ENCODE measurements around the gene H3-3A.

Gene H3-3A

DNA sequence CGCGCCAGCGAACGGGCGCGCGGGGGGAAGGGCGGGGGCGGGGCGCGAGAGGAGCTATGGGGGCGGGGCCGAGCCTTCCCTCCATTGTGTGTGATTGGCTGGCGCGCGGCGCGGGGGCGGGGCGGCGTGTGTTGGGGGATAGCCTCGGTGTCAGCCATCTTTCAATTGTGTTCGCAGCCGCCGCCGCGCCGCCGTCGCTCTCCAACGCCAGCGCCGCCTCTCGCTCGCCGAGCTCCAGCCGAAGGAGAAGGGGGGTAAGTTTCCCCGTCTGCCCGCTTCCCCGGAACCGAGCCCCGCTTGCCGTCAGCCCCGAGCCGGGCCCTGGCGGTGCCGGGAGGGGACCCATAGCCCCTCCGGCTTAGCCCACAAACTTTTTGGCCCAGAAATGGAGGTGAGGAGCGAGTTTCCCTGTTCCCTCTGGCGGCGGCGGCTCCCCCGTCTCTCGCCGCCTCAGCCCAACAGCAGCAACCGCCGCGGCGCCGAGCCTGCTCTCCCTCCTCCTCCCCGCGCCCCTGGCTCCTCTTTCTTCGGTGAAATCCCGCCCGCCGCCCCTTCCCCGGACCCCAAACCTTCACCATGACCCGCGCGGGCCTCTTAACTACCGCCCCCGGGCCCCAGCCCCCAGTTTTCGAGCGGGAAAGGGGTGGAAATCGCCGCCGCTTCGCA is at the start of gene H3-3A:
Gene H3-3A (plus strand): TSS at position 159 of the 666 bp plus-strand sequence. CDS start 1,636 bp downstream, outside the sequence.
- peak; percentile 87 for DNase-seq

DNA sequence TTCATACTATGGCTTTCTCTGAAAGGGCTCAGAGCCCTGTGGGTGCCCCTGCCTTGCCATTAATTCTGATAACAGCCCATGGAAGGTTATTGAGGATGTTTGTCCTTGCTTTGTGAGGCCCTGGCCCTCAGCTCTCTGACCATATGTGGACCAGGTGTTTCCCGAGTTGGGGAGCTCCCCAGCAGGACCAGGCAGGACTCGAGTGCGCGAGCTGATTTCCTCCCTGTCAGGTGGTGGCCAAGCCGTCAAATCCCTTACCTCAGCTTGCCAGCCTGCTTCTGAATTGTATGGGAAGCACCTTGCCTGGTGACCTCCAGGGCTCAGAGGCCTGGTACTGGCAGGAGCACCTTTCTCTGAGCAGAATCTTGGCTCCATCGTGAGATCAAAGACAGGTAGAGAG is 45.4 kb upstream of the H3-3A start:
- no peak for DNase-seq

DNA sequence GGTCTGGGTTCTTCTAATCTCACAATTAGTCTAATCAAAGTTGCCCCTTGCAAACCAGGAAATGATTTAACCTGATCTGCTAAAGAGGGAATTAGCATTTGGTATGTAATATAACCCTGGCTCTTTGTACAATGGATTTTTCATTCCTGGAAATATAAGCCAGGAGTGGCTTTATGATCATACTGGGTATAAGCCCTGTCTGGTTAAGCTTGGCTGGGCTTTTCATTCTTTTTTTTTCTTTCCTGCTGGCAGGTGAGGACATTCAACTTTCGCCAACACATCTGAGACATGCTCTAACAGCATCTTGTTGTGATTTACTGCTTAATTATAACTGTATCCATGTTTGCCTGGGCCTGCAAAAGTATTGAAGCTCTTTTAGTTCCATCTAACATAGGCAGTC is 42.9 kb upstream of the H3-3A start:
- DNase-seq = peak; percentile 56

DNA sequence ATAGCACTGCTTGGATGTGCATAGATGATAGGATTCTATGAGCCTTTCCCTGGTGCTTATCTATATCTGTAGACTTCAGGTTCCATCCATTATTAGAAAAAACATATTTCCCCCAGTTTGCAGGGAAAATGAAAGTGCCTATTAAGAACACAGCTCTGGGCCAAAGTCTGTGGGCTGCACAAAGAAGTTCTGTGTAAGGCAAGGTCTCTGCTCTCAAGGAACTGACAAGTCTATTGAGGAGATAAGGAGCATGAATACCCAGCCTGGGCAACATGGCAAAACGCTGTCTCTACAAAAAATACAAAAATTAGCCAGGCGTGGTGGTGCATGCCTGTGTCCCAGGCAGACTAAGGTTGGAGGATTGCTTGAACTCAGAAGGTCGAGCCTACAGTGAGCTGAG is 41.1 kb upstream of the H3-3A start:
- DNase-seq = no peak

DNA sequence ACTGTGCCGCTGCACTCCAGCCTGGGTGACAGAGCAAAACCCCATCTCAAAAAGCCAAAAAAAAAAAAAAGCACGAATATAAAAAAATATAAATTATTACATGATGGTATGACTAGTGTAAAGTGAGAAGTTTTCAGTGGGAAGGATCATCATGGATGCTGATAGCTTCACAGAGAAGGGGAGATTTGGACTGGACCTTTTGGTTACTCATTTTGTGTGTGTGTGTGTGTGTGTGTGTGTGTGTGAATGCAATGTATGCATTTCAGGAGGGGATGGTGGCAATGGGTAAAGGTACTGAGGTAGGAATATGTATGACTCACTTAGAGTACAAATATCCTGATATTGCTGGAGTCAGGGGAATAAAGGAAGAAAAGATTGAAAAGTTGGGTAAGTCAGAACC is 40.7 kb upstream of the H3-3A start:
- DNase-seq = no peak

DNA sequence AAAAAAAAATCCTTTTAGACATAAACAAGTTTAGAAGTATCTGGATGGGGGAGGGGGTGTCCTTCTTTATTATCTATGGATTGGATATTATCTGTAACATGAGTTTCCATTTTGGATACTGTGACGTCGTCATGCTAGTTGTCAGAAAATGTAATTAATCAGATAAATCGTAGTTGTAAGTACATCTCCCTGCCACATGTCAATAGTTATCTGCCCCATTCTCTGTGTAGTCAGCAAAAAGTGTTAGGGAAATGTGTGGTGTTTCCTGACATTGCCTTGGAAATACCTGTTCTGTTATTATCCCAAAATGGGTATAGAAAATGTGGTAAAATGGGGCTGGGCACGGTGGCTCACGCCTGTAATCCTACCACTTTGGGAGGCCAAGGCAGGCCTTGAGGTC is 38.8 kb upstream of the H3-3A start:
- DNase-seq = no peak

DNA sequence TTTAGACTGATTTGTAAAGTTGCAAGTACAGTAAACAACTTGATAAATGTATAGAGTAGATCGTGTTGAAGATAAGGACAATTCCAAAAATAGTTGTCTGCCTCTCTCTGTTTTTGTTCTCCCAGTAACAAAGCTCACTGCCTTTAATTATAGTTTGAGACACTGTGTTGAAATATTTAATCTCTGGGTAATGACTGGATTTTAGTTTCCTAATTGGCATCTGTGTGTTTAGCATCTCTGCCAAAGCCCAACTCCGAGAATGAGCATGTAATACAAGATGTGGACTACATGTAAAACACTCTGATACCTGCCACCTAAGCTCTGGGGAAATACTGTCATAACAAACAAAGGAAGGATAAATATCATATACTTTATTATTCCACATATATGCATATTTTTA is 35.7 kb upstream of the H3-3A start:
- no peak for DNase-seq

DNA sequence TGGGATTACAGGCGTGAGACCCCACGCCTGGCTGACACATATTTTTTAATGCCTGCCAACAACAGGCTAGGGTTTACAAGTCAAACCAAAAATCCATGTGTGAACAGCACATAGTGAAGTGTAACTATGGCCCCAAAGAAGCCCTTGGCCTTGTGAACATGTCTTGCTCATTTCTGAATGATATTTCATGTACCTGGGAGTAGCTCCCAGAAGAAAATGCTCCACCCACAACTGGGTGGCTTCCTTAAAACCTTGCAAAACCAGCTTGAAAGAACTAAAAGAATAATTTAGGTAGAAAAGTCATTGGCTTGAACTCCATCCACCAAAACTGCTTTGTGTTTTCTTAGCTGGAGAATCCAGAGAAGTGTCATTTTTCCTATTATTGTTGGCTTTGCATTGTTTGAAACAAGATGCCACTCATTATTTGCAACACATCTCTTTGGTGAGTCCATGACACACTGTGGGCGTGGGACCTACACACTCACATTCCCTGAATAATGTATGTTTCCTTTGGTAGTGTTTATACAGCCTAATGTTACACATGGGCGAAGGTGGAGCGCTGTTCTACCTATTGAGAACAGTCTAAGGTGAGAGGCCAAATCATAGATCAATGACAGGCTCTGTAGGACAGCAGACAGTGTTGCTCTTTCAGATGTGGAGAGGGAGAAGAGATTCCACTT is 34.8 kb upstream of the H3-3A start:
- DNase-seq = no peak

DNA sequence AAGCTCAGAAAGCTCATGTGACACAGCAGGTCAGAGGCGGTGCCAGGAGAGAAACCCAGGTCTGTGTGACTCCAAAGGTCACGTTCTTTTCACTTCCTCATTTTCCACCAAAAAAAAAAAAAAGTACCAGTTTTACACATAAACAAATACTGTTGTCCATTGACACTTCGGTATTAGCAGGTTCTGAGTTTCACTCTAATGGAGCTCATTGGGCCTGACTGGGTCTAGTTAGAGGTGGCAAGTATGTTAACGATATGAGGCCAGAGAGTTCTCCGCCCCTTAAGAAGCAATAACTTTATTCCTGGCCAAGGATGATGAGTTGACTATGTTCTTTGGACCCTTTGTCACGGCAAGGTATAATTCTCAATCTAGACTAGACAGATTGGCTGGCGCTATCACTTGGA is 33.4 kb upstream of the H3-3A start:
- no peak for DNase-seq

DNA sequence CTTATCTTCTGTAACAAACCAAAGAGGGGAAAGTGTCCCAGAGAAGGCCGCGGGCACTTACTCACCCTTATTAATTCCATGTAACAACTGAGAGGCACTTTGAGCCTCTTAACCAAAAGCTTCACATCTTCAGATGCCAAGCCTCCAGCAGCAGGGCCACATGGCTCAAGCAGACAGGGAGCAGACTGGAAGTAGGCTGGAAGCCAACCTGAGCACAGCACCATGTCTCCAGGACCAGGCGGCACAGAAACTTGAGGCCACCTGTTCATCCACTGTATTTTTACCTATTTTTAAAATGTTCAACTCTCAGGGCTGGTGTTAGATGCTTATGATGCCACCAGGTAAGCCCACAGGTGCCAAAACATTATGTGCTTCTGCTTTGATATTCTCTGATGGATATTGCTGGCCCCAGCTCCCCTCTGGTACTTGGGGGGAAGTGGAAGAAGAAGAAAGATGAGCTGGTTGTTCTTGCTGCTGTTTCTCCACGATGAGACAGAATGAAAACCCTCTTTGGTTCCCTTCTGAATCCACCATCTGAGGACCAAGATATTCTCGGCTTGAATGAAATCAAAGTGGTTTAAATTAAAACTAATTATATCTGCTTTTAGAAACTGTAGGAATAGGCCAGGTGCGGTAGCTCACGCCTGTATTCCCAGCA is 32.8 kb upstream of the H3-3A start:
- DNase-seq = no peak

DNA sequence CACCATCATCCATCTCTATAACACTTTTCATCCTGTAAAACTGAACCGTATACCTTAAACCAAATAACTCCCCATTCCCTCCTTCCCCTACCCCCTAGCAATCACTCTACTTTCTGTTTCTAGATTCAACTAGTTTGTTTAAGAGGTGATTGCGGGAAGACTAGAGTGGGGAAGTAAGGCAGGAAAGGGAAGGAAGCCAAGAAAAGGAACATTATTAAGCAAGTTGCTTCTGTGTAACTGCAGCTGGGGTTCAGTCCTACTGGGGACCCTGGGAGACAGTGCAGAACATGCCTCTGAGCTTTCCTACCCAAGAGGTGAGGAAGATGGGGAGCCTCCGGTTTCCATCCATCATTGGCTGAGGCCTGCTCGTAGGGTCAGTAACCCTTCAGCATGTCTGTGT is 28.9 kb upstream of the H3-3A start:
- no peak for DNase-seq

DNA sequence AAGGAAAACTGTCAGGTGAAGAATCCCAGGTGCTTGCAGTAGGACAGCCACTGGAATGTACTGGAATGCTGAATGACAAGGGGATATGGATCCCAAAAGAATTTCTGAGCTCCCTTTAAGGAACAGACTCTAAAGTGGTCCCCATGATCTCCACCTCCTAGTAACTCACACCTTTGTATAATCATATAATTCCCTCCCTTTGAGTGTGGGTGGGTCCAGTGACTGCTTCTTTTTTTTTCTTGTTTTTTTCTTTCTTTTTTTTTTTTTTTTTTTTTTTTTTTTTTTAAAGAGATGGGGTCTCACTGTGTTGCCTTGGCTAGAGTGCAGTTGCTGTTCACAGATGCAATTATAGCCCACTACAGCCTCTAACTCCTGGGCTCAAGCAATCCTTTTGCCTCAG is 28.5 kb upstream of the H3-3A start:
- no peak for DNase-seq

DNA sequence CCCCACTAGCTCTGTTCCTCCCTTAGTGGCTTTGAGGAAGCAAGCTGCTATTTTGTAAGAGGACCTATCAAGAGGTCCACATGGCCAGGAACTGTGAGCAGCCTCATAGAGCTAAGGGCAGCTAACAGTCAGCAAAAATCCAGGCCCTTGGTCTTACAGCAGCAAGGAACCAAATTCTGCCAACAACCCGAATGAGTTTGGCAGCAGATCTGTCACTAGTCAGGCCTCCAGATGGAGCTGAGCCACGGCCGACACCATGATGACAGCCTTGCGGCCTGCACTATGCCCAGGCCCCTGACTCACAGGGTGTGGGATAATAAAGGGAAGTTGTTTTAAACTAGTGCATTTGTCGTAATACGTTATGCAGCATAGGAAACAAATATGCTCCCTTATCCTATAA is 28.0 kb upstream of the H3-3A start:
- no peak for DNase-seq

DNA sequence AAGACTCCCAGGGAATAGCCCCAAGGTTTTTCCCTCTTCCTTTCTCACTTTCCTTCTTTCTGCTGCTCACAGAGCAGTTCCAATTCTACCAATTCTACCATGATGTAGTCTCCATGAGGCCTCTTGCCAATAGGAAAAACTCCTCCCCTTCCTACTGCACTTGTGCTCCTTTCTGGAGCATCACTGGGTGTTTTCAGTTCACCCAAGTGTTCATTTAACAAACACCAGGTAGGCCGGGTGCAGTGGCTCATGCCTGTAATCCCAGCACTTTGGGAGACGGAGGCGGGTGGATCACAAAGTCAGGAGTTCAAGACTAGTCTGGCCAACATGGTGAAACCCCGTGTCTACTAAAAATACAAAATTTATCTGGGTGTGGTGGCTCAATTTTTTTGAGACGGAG is 26.6 kb upstream of the H3-3A start:
- DNase-seq = no peak

DNA sequence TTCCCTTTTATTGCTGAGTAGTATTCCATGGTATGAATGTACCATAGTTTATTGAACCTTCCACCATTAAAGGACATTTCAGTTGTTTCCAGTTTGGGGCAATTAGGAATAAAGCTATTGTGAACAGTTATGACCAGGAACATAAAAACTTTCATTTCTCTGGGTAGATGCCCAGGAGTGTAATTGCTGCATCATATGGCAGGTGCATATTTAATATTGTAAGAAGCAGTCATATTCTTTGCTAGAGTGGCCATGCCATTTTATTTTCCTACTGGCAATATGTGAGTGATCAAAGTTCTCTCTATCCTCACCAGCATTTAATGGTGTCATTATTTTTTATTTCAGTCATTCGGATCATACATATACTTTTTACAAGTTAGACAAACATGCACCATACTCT is 23.9 kb upstream of the H3-3A start:
- DNase-seq = no peak

DNA sequence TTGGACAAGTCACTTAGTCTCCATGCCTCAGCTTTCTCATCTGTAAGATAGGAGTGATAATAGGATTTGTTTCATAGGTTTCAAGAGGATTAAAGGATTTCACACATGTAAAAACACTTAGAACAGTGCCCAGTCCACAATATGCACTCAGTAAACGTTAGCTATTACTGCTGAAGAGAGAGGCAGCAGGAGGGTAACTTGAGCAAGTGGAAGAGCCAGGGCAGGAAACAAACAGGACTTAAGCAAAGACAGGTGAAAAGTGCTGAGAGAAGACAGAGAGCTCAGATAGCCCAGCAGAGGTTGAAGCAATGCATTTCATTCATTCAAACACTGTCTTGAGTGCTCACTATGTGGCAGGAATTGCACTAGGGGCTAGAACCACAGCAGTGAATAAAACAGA is 21.1 kb upstream of the H3-3A start:
- no peak for DNase-seq

DNA sequence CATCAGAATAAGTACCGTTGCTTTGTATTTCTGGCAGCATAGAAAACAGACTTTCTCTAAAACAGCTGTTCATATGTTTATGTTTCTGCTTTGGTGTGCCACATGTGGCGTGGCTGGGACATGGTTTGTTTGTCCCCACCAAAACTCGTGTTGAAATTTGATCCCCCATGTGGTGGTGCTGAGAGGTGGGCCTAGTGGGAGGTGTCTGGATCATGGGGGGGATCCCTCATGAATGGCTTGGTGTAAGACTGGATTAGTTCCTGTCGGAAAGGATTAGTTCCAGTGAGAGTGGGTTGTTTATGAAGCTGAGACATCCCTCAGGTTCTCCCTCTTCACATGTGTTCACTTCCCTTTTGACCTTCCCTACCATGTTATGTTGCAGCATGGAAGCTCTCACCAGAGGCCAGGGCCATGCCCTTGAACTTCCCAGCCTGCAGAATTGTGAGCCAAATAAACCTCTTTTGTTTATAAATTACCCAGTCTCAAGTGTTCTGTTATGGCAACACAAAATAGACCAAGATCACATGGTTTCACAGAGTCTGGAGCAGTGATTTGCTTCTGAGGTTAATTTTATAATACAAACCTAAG is 17.9 kb upstream of the H3-3A start:
- DNase-seq = no peak

DNA sequence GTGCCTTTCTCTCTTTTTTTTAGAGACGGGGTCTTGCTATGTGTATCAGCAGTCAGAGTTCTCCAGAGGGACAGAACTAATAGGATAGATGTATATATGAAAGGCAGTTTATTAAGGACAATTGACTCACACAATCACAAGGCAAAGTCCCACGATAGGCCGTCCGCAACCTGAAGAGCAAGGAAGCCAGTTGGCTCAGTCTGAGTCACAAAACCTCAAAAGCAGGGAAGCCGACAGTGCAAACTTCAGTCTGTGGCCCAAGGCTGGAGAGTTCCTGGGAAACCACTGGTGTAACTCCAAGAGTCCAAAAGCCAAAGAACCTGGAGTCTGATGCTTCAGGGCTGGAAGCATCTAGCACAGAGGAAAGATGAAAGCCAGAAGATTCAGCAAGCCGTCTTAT is 16.3 kb upstream of the H3-3A start:
- DNase-seq = no peak

DNA sequence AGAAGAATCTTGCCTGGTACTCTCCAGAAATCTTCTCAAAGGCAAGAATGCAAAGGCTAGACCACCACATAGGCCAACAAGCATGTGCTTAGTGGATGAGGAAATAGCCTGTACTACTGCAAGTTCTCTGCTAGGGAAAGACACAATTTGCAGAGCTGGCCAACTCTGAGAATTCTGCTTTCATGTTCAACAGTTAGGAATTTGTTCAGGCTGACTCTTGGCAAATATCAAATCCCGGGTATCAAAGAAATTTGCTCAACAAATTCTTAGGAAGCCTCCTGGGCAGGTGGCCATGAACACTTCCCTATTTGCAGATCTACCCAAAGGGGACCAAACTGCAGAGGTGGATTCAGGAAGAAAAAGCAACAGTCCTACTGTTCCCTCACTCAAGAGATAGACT is 15.0 kb upstream of the H3-3A start:
- no peak for DNase-seq

DNA sequence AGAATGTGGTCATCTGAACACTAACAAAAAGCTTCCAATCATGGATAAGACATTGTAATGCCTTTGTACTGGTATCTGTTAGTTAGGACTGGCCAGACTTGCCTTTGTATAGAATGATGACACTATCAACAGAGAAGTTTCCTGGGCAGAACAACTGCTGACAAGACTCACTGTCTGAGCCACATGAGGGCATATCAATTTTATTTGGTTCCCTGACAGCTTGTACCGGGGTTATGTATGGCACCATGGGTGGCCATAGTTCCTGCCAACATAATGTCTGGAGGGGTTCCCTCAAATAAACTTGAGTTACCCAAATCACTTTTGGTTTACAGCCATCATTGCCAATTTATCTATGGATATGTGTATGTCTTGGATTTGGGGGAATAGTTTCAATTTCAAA is 13.6 kb upstream of the H3-3A start:
- no peak for DNase-seq

DNA sequence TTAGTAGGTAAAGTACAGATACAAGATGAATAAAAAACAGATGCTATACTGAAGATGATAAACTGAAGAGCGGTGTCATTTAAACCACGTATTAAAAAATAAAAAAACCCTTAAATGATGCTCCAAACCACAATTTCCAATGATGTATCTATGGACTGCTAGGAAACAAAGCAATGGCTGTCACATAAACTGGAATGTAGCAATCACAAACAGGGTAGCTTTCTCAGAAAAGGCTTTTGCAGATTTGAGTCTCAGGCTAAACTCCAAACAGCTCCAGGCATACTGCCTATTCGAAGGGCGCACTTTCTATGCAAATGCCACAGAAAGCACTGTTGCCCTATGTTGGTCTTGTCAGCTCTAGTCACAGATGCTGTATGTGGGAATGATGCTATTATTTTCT is 12.4 kb upstream of the H3-3A start:
- no peak for DNase-seq

DNA sequence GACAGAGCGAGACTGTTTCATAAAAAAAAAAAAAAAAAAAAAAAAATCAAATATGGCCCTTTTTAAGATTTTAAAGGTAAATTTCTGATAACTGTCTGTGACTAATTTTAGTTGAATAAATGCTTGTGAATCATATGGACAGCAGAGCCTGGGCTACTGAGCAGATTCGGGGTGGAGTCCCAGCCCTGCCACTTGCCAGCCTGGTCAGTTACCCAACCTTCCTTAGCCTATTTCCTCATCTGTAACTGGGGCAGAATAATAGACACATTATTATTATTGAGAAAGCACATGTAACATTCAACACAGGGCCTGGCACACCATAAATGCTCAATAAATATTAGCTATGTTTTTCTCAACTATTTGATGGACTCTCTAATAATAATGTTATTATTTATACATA is 11.2 kb upstream of the H3-3A start:
- no peak for DNase-seq

DNA sequence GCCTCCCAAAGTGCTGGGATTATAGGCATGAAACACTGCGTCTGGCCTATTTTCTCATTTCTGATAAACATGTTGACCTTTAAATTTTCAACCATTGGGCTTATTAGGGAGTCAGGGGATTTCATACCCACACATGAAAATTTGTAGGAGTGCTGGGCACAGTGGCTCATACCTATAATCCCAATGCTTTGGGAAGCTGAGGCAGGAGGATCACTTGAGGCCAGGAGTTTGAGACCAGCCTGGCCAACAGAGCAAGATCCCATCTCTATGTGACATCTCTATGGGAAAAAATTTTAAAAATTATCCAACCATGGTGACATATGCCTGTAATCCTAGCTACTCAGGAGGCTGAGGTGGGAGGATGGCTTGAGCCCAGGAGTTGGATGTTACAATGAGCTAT is 10.5 kb upstream of the H3-3A start:
- no peak for DNase-seq
